GM12801 (cell line): ENCODE data around the gene NDUFS3.

Source experiments
- CTCF ChIP-seq: IDR thresholded peaks from one replicate; pipeline ENCODE4 v1.5.1; 2011; ENCODE audit warnings: control low read depth; ENCODE audit not compliant: insufficient read length; ENCODE audit errors: extremely low read depth

NDUFS3 gene

GRCh38 chr11:47595967-47596366 lies 17.1 kb downstream of the NDUFS3 start:
- no peak for TF ChIP-seq CTCF

GRCh38 chr11:47599902-47600301 lies 21.0 kb downstream of the NDUFS3 start:
- TF ChIP-seq CTCF = no peak

- TF ChIP-seq CTCF = no peak
Observed at GRCh38 chr11:47603295-47603694, 24.4 kb downstream of the NDUFS3 start.

GRCh38 chr11:47605921-47606320 lies 27.0 kb downstream of the NDUFS3 start:
- no peak for TF ChIP-seq CTCF

- no peak for TF ChIP-seq CTCF
Observed at GRCh38 chr11:47606731-47607130, 27.9 kb downstream of the NDUFS3 start.

- TF ChIP-seq CTCF = no peak
Observed at GRCh38 chr11:47607380-47607779, 28.5 kb downstream of the NDUFS3 start.

GRCh38 chr11:47609675-47610074 lies 30.8 kb downstream of the NDUFS3 start:
- no peak for TF ChIP-seq CTCF

GRCh38 chr11:47611348-47611794 lies 32.5 kb downstream of the NDUFS3 start:
- no peak for TF ChIP-seq CTCF
